GM04503 (cell line): Measurements from ENCODE around the gene NPEPL1.

Experiments used
- DNase-seq: peaks from one replicate; pipeline ENCODE4 v3.0.0-alpha.2; 2012; ENCODE audit warnings: low read depth

NPEPL1 gene

GRCh38 chr20:58657986-58658385 is 34.6 kb upstream of the NPEPL1 start:
- no peak for DNase-seq

- DNase-seq, result no peak
Measured at GRCh38 chr20:58658760-58659159, 33.8 kb upstream of the NPEPL1 start.

GRCh38 chr20:58659841-58660240 is 32.8 kb upstream of the NPEPL1 start:
- DNase-seq, result no peak

- DNase-seq, result no peak
Measured at GRCh38 chr20:58660855-58661597, 31.6 kb upstream of the NPEPL1 start.

GRCh38 chr20:58661598-58662473 is 30.8 kb upstream of the NPEPL1 start:
- no peak for DNase-seq

GRCh38 chr20:58664331-58664730 is 28.3 kb upstream of the NPEPL1 start:
- DNase-seq, result no peak

- DNase-seq, result no peak
Measured at GRCh38 chr20:58664883-58665282, 27.7 kb upstream of the NPEPL1 start.

GRCh38 chr20:58665606-58666005 is 27.0 kb upstream of the NPEPL1 start:
- no peak for DNase-seq

GRCh38 chr20:58666702-58667101 is 25.9 kb upstream of the NPEPL1 start:
- no peak for DNase-seq

- no peak for DNase-seq
Measured at GRCh38 chr20:58667975-58668374, 24.6 kb upstream of the NPEPL1 start.

- no peak for DNase-seq
Measured at GRCh38 chr20:58668901-58669286, 23.7 kb upstream of the NPEPL1 start.

- DNase-seq, result no peak
Measured at GRCh38 chr20:58669287-58670006, 23.2 kb upstream of the NPEPL1 start.

GRCh38 chr20:58670102-58670501 is 22.5 kb upstream of the NPEPL1 start:
- DNase-seq, result no peak

GRCh38 chr20:58670659-58671058 is 21.9 kb upstream of the NPEPL1 start:
- DNase-seq, result no peak

GRCh38 chr20:58673119-58673518 is 19.5 kb upstream of the NPEPL1 start:
- no peak for DNase-seq

GRCh38 chr20:58675146-58675584 is 17.4 kb upstream of the NPEPL1 start:
- DNase-seq, result no peak

- DNase-seq, result no peak
Measured at GRCh38 chr20:58675641-58676040, 17.0 kb upstream of the NPEPL1 start.

GRCh38 chr20:58676161-58676560 is 16.4 kb upstream of the NPEPL1 start:
- DNase-seq, result no peak

- no peak for DNase-seq
Measured at GRCh38 chr20:58677079-58677604, 15.5 kb upstream of the NPEPL1 start.

GRCh38 chr20:58677808-58678207 is 14.8 kb upstream of the NPEPL1 start:
- DNase-seq, result no peak

GRCh38 chr20:58678806-58679205 is 13.8 kb upstream of the NPEPL1 start:
- DNase-seq, result no peak
